CD14-positive monocyte (primary cell): Measurements from ENCODE around the gene NME2. TPM values are rescaled to one million over a fixed set of nuclear protein-coding genes. Genes with fewer than 3 reads are reported as not detected.

Experiments
- DNase-seq, 3 donors: peaks; one replicate each; pipeline ENCODE4 v3.0.0-alpha.2; 2011 to 2022
- H2AFZ ChIP-seq: 2 replicates; pipeline ENCODE4 v1.6.0; 2012; ENCODE audit warnings: mild to moderate bottlenecking, low read depth, low read length, inconsistent platforms; ENCODE audit not compliant: insufficient read depth, poor library complexity, severe bottlenecking
- H3K27ac ChIP-seq, 2 donors: 1 replicate in 1 of 2; 2 replicates in 1 of 2; pipeline ENCODE4 v1.5.1; 2012 to 2013; ENCODE audit warnings: low read length in 2 of 2, control low read depth in 1 of 2, inconsistent platforms in 1 of 2, low read depth in 1 of 2, mild to moderate bottlenecking in 1 of 2
- H3K27me3 ChIP-seq, 2 donors: one replicate each; pipeline versions ENCODE4 v1.6.0 to v1.6.1; 2011 to 2013; ENCODE audit warnings: low read length in 2 of 2; ENCODE audit not compliant: control insufficient read depth in 2 of 2, insufficient read depth in 2 of 2
- H3K36me3 ChIP-seq, 2 donors: replicated peaks in 1 of 2; 1 replicate in 1 of 2; 2 replicates in 1 of 2; pipeline versions ENCODE4 v1.5.1 to v1.6.1; 2012 to 2013; ENCODE audit warnings: low read length in 2 of 2, control low read depth in 1 of 2, inconsistent platforms in 1 of 2, mild to moderate bottlenecking in 1 of 2; ENCODE audit not compliant: insufficient read depth in 2 of 2, control insufficient read depth in 1 of 2
- H3K4me1 ChIP-seq, 2 donors: 1 replicate in 1 of 2; 2 replicates in 1 of 2; pipeline versions ENCODE4 v1.5.1 to v1.6.1; 2012 to 2013; ENCODE audit warnings: low read length in 2 of 2, control low read depth in 1 of 2, inconsistent platforms in 1 of 2, mild to moderate bottlenecking in 1 of 2, moderate library complexity in 1 of 2; ENCODE audit not compliant: insufficient read depth in 2 of 2, control insufficient read depth in 1 of 2
- H3K4me2 ChIP-seq: replicated peaks from 2 replicates; pipeline ENCODE3; 2012; ENCODE audit warnings: low read length, moderate library complexity, mild to moderate bottlenecking; ENCODE audit not compliant: poor library complexity, severe bottlenecking; ENCODE audit errors: extremely low read depth
- H3K4me3 ChIP-seq, 3 experiments: fragments of 200-600 bp in 1 of 3; sonication (generic) in 1 of 3; replicated peaks in 1 of 3; 1 replicate in 2 of 3; 2 replicates in 1 of 3; pipeline ENCODE4 v1.5.1; 2011 to 2013; ENCODE audit warnings: low read length in 3 of 3, mild to moderate bottlenecking in 3 of 3, control low read depth in 2 of 3, low read depth in 2 of 3, inconsistent platforms in 1 of 3, moderate library complexity in 1 of 3
- H3K79me2 ChIP-seq: 2 replicates; pipeline ENCODE4 v1.6.0; 2012; ENCODE audit warnings: mild to moderate bottlenecking, control low read depth, inconsistent platforms, low read length, moderate library complexity; ENCODE audit not compliant: insufficient read depth
- H3K9ac ChIP-seq: 2 replicates; pipeline ENCODE4 v1.6.0; 2017; ENCODE audit warnings: low read length, mild to moderate bottlenecking; ENCODE audit not compliant: insufficient read depth, poor library complexity, severe bottlenecking
- H3K9me3 ChIP-seq, 2 donors: replicated peaks in 1 of 2; 1 replicate in 1 of 2; 2 replicates in 1 of 2; pipeline versions ENCODE4 v1.5.1 to v1.6.1; 2012 to 2013; ENCODE audit warnings: low read length in 2 of 2, control low read depth in 1 of 2; ENCODE audit not compliant: control insufficient read depth in 1 of 2, insufficient read depth in 1 of 2
- H4K20me1 ChIP-seq: 2 replicates; pipeline ENCODE4 v1.6.0; 2012; ENCODE audit warnings: mild to moderate bottlenecking, low read length, control low read depth, moderate library complexity; ENCODE audit not compliant: insufficient read depth
- H3K27ac Mint-ChIP-seq, 7 donors: one replicate each; pipeline ENCODE4 v1.8.0; 2020; ENCODE audit warnings: mild to moderate bottlenecking in 7 of 7, mixed read lengths in 7 of 7, moderate library complexity in 6 of 7, inconsistent platforms in 2 of 7
- H3K27me3 Mint-ChIP-seq, 3 donors: one replicate each; pipeline ENCODE4 v1.8.0; 2021 to 2022; ENCODE audit warnings: low read depth in 3 of 3, mild to moderate bottlenecking in 3 of 3, mixed read lengths in 3 of 3, moderate library complexity in 3 of 3, inconsistent platforms in 1 of 3
- H3K36me3 Mint-ChIP-seq, 2 donors: one replicate each; pipeline ENCODE4 v1.8.0; 2020; ENCODE audit warnings: mixed read lengths in 2 of 2, inconsistent platforms in 1 of 2, mild to moderate bottlenecking in 1 of 2
- H3K4me1 Mint-ChIP-seq: one replicate; pipeline ENCODE4 v1.8.0; 2020; ENCODE audit warnings: mild to moderate bottlenecking, mixed read lengths
- H3K4me3 Mint-ChIP-seq, 2 donors: one replicate each; pipeline ENCODE4 v1.8.0; 2020; ENCODE audit warnings: mild to moderate bottlenecking in 2 of 2, mixed read lengths in 2 of 2, moderate library complexity in 1 of 2
- H3K9me3 Mint-ChIP-seq, 7 donors: one replicate each; pipeline ENCODE4 v1.8.0; 2020 to 2022; ENCODE audit warnings: mixed read lengths in 7 of 7, mild to moderate bottlenecking in 6 of 7, moderate library complexity in 6 of 7, inconsistent platforms in 2 of 7
- CTCF ChIP-seq: fragments of 200-600 bp; IDR thresholded peaks from one replicate; pipeline ENCODE4 v1.8.0; 2022; ENCODE audit warnings: antibody characterized with exemption, mild to moderate bottlenecking
- WGBS: methylation state at CpG from one replicate; pipeline ENCODE4 v1.1.5; 2013; ENCODE audit warnings: missing lambda C conversion rate; ENCODE audit not compliant: insufficient coverage; 5-methylcytosine and 5-hydroxymethylcytosine counted together
- intact Hi-C, 2 donors: fragments of 100-400 bp; cut with micrococcal nuclease; formaldehyde crosslinking; loops; one replicate each; pipeline versions ENCODE4 v1.15.0 to v1.15.1; 2023
- polyA plus RNA-seq, 3 donors: library from polyadenylated mRNA; depleted of rRNA in 1 of 3; unstranded in 2 of 3; stranded (reverse) in 1 of 3; fragments of 300-500 nt in 2 of 3; fragments of >200 nt in 1 of 3; fragmentation: Illumina TruSeq in 2 of 3; gene quantifications; 1 replicate in 2 of 3; 2 replicates in 1 of 3; pipeline ENCODE4 v1.2.3, GENCODE V29; 2012 to 2021

Gene NME2
- polyA plus RNA-seq, 3 donors = 240 to 307 (median 259) TPM

GRCh38 chr17:51189162-51189561 is 23.0 kb downstream of the NME2 start:
- no peak for DNase-seq
- Mint-ChIP-seq H3K27ac (no peak overlapping the region), H3K27me3 (no peaks in the 10 kb centered on the region), H3K4me1 (no peaks in the 10 kb centered on the region), H3K4me3 (no peak overlapping the region), H3K9me3 (no peaks in the 10 kb centered on the region), H3K36me3 (peaks cover 67 to 84% of the 10 kb centered on the region in 2 donors)
- H3K4me3 ChIP-seq = no peak overlapping the region
- H2AFZ ChIP-seq = no peak overlapping the region
- no peaks in the 10 kb centered on the region for H4K20me1 ChIP-seq
- H3K36me3 ChIP-seq = peaks cover 72 to 98% of the 10 kb centered on the region in 2 donors
- H3K9ac ChIP-seq = no peak overlapping the region
- no peak overlapping the region for H3K27ac ChIP-seq
- no peaks in the 10 kb centered on the region for H3K27me3 ChIP-seq
- no peak for TF ChIP-seq CTCF
- H3K4me2 ChIP-seq = no peak overlapping the region
- no peaks in the 10 kb centered on the region for H3K9me3 ChIP-seq
- H3K79me2 ChIP-seq = no peaks in the 10 kb centered on the region
- no peaks in the 10 kb centered on the region for H3K4me1 ChIP-seq
- intact Hi-C loops = no loop called here

- no peak for DNase-seq
- Histone ChIP-seq H2AFZ (no peak overlapping the region), H3K4me3 (no peak overlapping the region), H3K27me3 (no peaks in the 10 kb centered on the region), H3K4me1 (no peaks in the 10 kb centered on the region), H3K27ac (peak overlapping the region in 1 of 2 donors; percentile 33), H3K4me2 (no peak overlapping the region), H3K9me3 (no peaks in the 10 kb centered on the region), H3K36me3 (peaks cover 72 to 98% of the 10 kb centered on the region in 2 donors), H4K20me1 (no peaks in the 10 kb centered on the region), H3K79me2 (no peaks in the 10 kb centered on the region), H3K9ac (no peak overlapping the region)
- no CpG with 5 or more reads among the region's 1 CpG for WGBS
- no peaks in the 10 kb centered on the region for H3K9me3 Mint-ChIP-seq
- no peaks in the 10 kb centered on the region for H3K27me3 Mint-ChIP-seq
- peak overlapping the region in 1 of 7 donors; percentile 14 for H3K27ac Mint-ChIP-seq
- intact Hi-C loops = no loop called here
- H3K4me3 Mint-ChIP-seq = no peak overlapping the region
- H3K36me3 Mint-ChIP-seq = peaks cover 65 to 84% of the 10 kb centered on the region in 2 donors
- H3K4me1 Mint-ChIP-seq = no peaks in the 10 kb centered on the region
- TF ChIP-seq CTCF = no peak
Observed at GRCh38 chr17:51189628-51190027, 23.4 kb downstream of the NME2 start.
